VCaP (cell line): Measurements from ENCODE around the gene AADACL3.

Experiments used
- H3K27ac ChIP-seq: fragments of 450-650 bp; 2 replicates; pipeline ENCODE4 v1.5.1; 2017
- TF ChIP-seq, protein P1 (sequence below): fragments of 450-650 bp; conservative IDR thresholded peaks from 2 replicates; pipeline ENCODE4 v1.5.1; 2017; ENCODE audit warnings: mild to moderate bottlenecking, moderate library complexity

Gene AADACL3

DNA sequence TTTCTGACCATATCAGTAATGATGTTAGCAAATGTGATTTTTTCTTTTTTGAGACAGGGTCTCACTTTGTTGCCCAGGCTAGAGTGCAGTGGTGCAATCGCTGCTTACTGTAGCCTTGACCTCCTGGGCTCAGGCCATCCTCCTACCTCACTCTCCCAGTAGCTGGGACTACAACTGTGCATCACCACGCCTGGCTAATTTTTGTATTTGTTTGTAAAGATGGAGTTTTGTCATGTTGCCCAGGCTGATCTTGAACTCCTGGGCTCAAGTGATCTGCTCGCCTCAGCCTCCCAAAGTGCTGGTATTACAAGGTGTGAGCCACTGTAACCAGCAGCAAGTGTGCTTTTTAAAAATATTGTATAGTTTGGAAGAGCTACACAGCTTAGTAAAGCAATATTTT lies 26.0 kb downstream of the AADACL3 start:
- TF ChIP-seq, protein P1, sequence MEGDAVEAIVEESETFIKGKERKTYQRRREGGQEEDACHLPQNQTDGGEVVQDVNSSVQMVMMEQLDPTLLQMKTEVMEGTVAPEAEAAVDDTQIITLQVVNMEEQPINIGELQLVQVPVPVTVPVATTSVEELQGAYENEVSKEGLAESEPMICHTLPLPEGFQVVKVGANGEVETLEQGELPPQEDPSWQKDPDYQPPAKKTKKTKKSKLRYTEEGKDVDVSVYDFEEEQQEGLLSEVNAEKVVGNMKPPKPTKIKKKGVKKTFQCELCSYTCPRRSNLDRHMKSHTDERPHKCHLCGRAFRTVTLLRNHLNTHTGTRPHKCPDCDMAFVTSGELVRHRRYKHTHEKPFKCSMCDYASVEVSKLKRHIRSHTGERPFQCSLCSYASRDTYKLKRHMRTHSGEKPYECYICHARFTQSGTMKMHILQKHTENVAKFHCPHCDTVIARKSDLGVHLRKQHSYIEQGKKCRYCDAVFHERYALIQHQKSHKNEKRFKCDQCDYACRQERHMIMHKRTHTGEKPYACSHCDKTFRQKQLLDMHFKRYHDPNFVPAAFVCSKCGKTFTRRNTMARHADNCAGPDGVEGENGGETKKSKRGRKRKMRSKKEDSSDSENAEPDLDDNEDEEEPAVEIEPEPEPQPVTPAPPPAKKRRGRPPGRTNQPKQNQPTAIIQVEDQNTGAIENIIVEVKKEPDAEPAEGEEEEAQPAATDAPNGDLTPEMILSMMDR = no peak
- H3K27ac ChIP-seq = no peak overlapping the region

DNA sequence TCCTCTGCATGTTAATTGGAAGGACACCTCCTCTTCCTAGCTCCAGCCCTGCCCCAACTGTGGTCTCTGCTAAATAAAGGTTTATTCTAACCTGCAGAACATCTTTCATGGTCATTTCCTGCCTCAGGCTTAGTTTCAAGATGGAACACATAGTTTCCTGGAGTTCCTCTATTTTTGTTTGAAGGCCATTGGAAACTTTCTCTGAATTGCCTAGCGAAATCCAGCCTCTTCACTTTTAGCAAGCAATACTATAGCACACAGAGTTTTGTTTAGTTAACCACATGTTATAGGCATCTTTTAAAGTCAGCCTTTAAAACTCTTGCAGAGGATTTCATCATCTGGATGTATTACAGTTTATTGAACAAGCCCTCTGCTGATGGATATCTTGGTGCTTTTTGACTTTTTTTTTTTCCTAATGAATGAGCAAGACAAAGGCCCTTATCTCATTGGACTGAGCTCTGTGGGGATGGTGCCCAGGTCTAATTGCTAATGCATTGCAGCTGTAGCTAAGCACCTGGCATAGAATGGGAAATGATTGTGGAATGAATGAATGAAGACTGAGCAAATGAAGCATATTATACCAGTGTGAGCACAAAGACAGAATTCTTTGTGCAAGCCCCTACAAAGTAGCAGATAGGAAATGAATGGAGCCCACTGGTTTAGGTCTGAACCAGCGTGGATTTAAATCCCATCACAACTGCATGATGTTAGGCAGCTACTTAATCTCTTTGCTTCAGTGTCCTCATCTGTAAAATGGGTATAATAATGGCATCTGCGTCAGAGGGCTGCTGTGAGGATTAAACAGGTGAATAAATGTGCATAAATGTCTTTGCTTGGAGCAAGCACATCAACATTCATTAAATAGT lies 29.4 kb downstream of the AADACL3 start:
- TF ChIP-seq, protein P1 = no peak

DNA sequence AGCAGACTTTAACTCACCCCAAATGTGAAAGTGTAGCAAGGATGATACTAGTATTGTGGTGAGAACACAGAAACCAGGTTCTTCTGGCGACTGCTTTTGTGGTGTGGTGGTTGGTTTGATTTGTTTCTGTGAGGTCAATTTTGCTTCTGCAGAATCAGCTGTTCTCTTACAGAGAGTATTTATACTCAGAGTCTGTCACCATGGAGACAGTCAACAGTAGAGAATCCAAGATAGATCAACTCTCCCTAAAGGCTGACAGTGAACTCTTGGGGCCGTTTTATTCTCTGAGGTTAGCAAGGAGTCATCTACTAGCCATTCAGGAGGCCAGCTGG lies 30.0 kb downstream of the AADACL3 start, which contains the start of gene CFAP107:
Gene CFAP107 (plus strand): TSS at position 209 of the 332 bp plus-strand sequence. CDS start 231 bp downstream, outside the sequence.
- H3K27ac ChIP-seq = no peak within 1 kb of the TSS
- TF ChIP-seq, protein P1 = no peak

More for the DNA sequence above, 29.4 kb downstream of the AADACL3 start:
- H3K27ac ChIP-seq = no peak overlapping the region

DNA sequence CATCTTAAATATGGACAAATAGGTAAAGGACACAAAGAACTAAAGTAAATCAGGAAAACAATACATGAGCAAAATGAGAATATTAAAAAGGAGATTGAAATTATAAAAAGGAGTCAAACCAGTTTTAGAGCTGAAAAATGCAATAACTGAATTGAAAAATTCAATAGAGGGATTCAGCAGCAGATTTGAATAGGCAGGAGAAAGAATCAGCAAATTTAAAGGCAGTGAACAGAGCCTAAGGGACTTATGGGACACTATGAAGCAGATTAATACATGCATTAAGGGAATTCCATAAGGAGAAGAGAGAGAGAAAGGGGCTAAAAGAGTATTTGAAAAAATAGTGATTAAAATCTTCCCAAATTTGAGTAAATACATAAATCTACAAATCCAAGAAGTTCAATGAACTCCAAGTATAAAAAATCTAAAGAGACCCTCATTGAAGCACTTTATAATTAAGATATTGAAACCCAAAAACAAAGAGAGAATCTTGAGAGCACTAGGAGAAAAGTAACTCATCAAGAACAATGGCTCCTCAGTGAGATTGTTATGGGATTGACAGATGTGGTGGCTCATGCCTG lies 33.0 kb downstream of the AADACL3 start:
- TF ChIP-seq, protein P1 = no peak
- no peak overlapping the region for H3K27ac ChIP-seq

DNA sequence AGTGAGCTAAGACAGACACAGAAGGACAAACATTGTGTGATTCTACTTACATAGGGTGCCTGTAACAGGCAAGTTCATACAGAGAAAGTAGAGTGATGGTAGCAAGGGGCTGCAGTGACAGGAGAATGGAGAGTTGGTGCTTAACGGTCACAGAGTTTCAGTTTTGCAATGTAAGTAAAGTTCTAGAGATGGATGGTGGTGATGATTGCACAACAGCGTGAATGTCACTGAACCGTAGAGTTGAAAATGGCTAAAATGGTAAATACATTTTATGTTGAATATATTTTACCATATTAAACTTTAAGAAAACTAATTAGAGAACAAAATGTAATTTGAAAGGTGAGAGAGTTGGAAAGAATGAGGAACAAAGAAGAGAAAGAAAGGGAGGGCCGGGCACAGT lies 38.8 kb downstream of the AADACL3 start:
- H3K27ac ChIP-seq = no peak overlapping the region
- TF ChIP-seq, protein P1 = no peak

DNA sequence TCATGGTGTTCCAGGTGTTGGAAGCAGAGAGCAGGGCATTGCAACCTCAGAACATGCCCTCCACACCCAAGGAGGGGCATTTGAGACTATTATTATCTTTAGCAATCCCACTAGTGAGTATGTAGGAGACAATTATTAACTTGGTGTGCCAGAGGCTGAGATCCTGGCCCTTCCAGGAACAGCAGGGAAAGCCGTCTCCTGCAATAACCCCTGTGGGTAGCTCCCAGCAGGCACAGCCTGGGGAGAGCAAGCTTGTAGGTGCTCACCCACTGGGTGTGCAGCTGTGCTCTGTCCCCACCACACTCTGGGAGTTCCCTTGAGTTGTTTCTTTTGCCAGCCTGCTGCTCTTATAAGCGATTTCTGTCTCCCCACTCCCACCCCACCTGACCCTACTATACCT lies 40.4 kb downstream of the AADACL3 start:
- TF ChIP-seq, protein P1 = no peak
- H3K27ac ChIP-seq = no peak overlapping the region

DNA sequence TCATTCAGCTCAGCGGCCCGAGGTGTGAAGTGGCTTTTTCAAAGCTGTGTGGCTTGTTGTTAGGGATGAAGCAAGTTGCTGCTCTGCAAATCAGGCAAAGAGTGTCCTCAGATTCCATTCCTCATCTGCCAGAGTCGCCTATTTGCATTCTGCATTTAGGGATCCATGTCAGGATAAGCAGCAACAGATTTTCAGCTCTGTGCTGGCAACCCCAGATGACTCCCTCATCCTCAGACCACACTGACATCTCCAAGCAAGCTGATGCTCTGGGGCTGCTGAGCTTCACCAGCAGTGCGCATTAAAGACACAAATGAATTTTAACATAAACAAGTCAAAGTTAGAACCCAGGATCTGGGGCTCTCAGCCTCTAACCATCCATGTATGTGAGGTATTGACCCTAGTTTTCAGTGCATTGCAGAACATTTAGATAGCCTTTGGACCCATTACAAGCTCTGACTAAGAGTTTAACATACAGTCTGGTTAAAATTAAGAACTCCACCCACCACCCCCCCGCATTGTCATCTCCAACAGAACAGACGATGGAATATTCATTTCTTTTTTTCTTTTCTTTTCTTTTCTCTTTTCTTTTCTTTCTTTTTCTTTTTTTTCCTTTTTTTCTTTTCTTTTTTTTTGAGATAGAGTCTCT lies 41.0 kb downstream of the AADACL3 start:
- TF ChIP-seq, protein P1 = no peak
- H3K27ac ChIP-seq = no peak overlapping the region
